ENCODE results near the gene KRTAP10-12. TPM values are rescaled to one million over a fixed set of nuclear protein-coding genes. Genes with fewer than 3 reads are reported as not detected.
"Not testable (repeated sequence)": the region's sequence is repeated elsewhere in the genome, so short reads cannot be mapped to it uniquely, and the experiment has no call there.

The KRTAP10-12 gene
- total RNA-seq, 4 donors from 2014 or later, result not detected

DNA sequence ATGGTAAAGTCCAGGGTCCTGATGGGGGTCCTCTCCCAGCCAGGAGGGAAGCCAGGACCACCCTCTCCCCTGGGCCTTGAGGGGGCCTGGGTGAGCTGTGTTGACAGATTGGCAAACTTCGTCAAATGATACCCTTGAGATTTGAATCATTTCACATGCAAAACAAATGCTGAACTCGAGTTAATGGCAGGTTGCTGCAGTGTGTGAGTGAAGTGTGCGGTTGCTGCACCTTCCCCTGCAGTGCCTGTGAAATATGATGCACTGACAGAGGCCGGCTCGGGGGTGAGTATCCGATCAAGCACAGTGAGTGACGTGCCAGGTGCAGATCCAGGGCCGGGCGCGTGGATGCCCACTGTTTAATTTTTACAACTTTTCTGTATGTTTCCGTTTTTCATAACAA, 9.3 kb upstream of the KRTAP10-12 start:
- no peak for TF ChIP-seq POLR2A (IDR thresholded peaks at IDR 0.05)
- no peak for TF ChIP-seq CTCF (IDR thresholded peaks at IDR 0.05 in 4 of 5, conservative IDR thresholded peaks at IDR 0.05 in 1 of 5)
- no peak overlapping the region for H3K27ac ChIP-seq
- peaks cover 16 to 26% (median 22%) of the 10 kb centered on the region in 3 donors for H3K27me3 ChIP-seq
- H3K4me3 ChIP-seq, result no peak overlapping the region
- no peaks in the 10 kb centered on the region for H3K4me1 ChIP-seq
- H3K9me3 ChIP-seq, result peaks cover 0 to under 1% (median 0%) of the 10 kb centered on the region in 3 donors
- DNase-seq (no peak), ATAC-seq (no peak)
- intact Hi-C loops (cut with DNase I; ENCODE audit: low total_unique reads) (no loop called here), in situ Hi-C loops (cut with MboI; ENCODE audit: low sequenced_read_pairs in 4 of 4) (no loop called here)
- no peaks in the 10 kb centered on the region for H3K36me3 ChIP-seq

- intact Hi-C loops (cut with DNase I; ENCODE audit: low total_unique reads); in situ Hi-C loops (cut with MboI; ENCODE audit: low sequenced_read_pairs in 4 of 4); DNase-seq; H3K4me1 ChIP-seq; H3K36me3 ChIP-seq; ATAC-seq; H3K4me3 ChIP-seq; H3K27ac ChIP-seq: not testable (repeated sequence)
- peaks cover 11 to 26% (median 18%) of the 10 kb centered on the region in 3 donors for H3K27me3 ChIP-seq
- peaks cover 0 to 15% (median 4%) of the 10 kb centered on the region in 3 donors for H3K9me3 ChIP-seq
Observed at GRCh38 chr21:44689740-44690139, 7.2 kb upstream of the KRTAP10-12 start.

- in situ Hi-C loops (cut with MboI; ENCODE audit: low sequenced_read_pairs in 4 of 4), result no loop called here
- Histone ChIP-seq H3K27me3 (peaks cover 9 to 17% (median 11%) of the 10 kb centered on the region in 3 donors), H3K9me3 (peaks cover 0 to 15% (median 4%) of the 10 kb centered on the region in 3 donors), H3K4me1 (no peaks in the 10 kb centered on the region), H3K27ac (no peak overlapping the region), H3K36me3 (no peaks in the 10 kb centered on the region), H3K4me3 (no peak overlapping the region)
- ATAC-seq (no peak), DNase-seq (no peak)
- no peak for TF ChIP-seq CTCF (IDR thresholded peaks at IDR 0.05 in 4 of 5, conservative IDR thresholded peaks at IDR 0.05 in 1 of 5)
- no peak for TF ChIP-seq POLR2A (IDR thresholded peaks at IDR 0.05)
- intact Hi-C loops (cut with DNase I; ENCODE audit: low total_unique reads), result no loop called here
Observed at GRCh38 chr21:44691686-44692085, 5.3 kb upstream of the KRTAP10-12 start.

- H3K36me3 ChIP-seq, result no peaks in the 10 kb centered on the region
- ATAC-seq, result no peak
- peaks cover 0 to 15% (median 4%) of the 10 kb centered on the region in 3 donors for H3K9me3 ChIP-seq
- no peak for DNase-seq
- in situ Hi-C loops (cut with MboI; ENCODE audit: low sequenced_read_pairs in 4 of 4) (no loop called here), intact Hi-C loops (cut with DNase I; ENCODE audit: low total_unique reads) (no loop called here)
- H3K27me3 ChIP-seq, result peaks cover 0 to 12% (median 12%) of the 10 kb centered on the region in 3 donors
- no peak overlapping the region for H3K27ac ChIP-seq
- H3K4me3 ChIP-seq, result no peak overlapping the region
- H3K4me1 ChIP-seq, result no peaks in the 10 kb centered on the region
- no peak for TF ChIP-seq POLR2A (IDR thresholded peaks at IDR 0.05)
- no peak for TF ChIP-seq CTCF (IDR thresholded peaks at IDR 0.05 in 4 of 5, conservative IDR thresholded peaks at IDR 0.05 in 1 of 5)
Observed at GRCh38 chr21:44692798-44693512, 4.0 kb upstream of the KRTAP10-12 start.

DNA sequence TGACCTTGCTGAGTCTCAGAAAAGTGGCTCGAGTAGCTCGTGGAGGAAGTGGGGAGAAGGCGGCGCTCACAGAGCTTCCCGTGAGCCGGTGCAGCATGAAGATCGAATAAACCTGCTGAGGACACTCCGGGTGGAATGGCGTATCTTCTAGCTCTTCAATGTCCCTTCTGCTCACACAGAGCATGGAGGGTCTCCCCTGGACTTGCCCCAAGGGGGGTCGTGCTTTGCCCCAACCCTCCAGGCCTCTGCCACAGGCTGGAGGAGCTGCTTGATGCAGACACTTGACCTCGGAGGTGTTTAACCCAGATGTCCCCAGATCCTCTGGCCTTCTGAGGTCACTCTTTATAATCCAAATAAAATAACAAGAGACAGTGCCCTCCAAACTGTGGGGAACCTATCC, 2.2 kb upstream of the KRTAP10-12 start:
- TF ChIP-seq POLR2A (IDR thresholded peaks at IDR 0.05), result no peak
- TF ChIP-seq CTCF (IDR thresholded peaks at IDR 0.05 in 4 of 5, conservative IDR thresholded peaks at IDR 0.05 in 1 of 5), result no peak
- ATAC-seq (no peak), DNase-seq (no peak)
- H3K36me3 ChIP-seq, result no peaks in the 10 kb centered on the region
- peaks cover 0 to 15% (median 4%) of the 10 kb centered on the region in 3 donors for H3K9me3 ChIP-seq
- H3K27me3 ChIP-seq, result peaks cover 4 to 29% (median 21%) of the 10 kb centered on the region in 3 donors
- no peak overlapping the region for H3K27ac ChIP-seq
- no peak overlapping the region for H3K4me3 ChIP-seq
- H3K4me1 ChIP-seq, result no peaks in the 10 kb centered on the region
- intact Hi-C loops (cut with DNase I; ENCODE audit: low total_unique reads) (no loop called here), in situ Hi-C loops (cut with MboI; ENCODE audit: low sequenced_read_pairs in 4 of 4) (no loop called here)
